Daoy (cell line): Measurements from ENCODE around the gene LITAF. TPM values are rescaled to one million over a fixed set of nuclear protein-coding genes. Genes with fewer than 3 reads are reported as not detected.
A peak's percentile ranks its signal among the peaks of the same experiment; 100 is the strongest.

Source experiments
- DNase-seq: peaks from one replicate; pipeline ENCODE4 v3.0.0-alpha.2; 2015; ENCODE audit warnings: low read depth
- total RNA-seq: library from RNA; depleted of rRNA; stranded (reverse); fragments of >200 nt; shearing (Covaris generic); gene quantifications from 2 replicates; pipeline ENCODE4 v1.2.3, GENCODE V29; 2014; rRNA removed

Gene LITAF
- total RNA-seq, result 22.9 and 33.4 TPM in 2 replicates

DNA sequence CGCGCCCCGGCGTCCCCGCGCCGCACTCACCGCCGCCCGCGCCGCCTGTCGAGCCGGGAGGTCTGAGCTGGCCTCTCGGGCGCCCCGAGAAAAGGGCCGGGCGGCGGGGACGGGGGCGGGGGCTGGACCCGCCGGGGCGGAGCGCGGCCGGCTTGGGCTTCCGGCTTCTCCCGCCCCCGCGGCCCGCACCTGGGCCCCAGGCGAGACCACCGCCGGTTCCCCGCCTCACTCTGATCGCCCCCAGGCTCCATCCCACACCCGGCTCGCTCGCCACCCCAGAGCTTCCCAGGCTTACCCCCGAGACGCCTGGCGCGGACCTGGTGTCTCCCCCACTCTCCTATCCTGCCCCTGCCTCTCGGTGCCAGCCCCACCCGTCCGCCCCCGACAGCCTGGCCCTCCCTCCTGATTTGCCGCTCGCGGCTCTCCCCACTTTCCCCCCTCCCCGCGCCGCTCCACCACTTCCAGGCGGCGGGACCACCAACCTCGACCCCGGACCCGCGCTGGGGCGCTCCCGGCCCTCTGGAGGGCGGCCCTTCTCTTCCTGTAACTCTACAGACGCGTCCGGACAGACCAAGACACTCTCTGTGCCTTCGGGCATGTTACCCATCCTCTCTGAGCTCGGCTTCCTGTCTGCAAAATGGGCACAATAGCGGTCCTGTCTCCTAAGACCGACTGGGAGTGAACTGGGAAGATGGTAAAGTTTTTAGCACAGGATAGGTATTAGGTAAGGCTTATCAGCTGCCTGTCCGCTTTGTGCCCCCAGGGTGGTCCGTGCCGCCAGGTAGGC lies at the start of gene LITAF:
Gene LITAF (minus strand): TSS at position 64 of the 787 bp plus-strand sequence. CDS start 30,189 bp downstream, outside the sequence.
- DNase-seq, result peak; percentile 64

DNA sequence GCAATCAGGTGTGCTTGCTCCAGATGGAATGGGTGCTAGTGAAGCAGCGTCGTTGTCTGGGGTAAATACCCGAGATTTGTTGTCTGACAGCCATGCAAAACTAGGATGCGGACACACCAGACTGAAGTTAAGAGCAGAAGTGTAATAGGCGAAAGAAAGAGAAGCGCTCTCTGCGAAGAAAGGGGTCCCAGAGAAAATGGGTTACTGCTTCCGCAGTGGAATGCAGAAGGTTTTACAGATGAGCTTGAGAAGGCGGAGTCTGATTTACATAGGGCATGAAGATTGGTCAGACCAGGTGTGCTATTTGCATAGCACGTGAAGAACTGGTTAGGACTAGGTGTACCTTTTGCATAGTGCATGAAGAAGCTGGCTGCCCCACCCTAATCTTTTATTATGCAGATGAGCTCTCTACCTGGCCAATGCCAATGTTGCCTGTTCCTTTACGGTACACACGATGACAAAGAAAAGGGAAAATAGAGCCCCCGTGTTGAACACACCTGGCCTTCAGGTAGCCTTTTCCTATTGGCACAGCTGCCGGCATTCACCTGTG lies 49.5 kb upstream of the LITAF start:
- no peak for DNase-seq

DNA sequence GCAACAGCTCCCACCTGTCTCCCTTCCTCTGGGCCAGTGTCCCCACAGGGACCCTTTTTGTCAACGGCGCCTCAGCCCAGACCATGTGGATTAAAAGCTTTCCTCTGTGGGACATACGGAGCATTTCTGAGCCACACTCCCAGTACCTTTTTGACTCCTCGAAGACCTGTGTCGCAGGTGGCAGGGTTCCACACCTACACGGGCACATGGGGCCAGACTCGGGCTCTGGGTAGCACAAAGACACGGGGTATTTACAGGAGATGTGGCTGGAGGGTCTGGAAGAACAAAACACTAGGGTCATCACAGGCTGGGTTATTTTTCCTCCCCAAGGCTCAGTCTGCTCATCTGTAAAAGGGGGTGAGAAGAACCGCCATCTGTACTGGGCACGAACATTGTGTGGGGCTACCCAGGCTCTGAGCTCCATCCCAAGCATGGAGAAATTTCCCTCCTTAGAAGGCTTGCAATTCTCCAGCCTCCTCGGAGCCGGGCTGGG lies 49.0 kb upstream of the LITAF start:
- no peak for DNase-seq

DNA sequence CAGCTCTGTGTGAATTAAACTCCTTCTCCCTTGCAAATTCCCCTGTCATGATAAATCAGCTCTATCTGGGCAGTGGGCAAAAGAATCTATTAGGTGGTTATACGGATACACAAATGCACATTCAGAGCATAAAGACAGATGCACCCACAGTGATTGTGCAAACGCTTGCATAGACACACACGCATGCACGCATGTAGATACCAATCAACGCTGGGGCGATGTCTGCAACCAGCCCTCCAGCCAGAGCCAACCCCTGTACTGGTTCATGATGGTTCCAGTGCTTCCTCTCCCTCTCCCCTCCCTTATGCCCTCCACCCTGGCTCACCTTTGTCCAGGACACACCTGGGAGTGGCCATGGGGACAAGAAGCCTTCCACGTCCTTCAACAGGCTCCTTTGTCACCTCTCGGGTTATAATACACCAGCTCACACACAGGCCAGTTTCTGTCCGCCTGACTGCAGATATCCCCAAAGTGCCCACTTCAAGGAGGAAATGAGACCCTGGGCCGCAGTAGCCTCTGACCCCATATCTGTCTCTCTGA lies 48.5 kb upstream of the LITAF start:
- no peak for DNase-seq

DNA sequence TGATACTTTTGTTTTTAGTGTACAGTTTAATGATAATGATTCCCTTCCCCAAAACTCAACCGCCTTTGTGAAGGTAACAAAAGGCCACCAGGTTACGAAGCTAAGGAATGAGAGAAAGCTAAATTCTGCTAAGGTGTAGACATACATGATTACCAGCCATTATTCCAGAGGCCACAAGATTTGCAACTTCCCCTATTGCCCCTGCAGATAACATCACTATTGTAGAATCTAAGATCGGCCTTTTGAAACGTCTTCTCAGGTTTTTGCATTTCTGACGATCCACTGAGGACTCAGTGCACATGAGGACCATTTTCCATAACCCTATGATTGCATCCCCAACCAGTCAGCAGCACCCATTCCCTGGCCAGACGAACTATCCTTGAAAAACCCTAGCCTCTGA lies 47.6 kb upstream of the LITAF start:
- no peak for DNase-seq

DNA sequence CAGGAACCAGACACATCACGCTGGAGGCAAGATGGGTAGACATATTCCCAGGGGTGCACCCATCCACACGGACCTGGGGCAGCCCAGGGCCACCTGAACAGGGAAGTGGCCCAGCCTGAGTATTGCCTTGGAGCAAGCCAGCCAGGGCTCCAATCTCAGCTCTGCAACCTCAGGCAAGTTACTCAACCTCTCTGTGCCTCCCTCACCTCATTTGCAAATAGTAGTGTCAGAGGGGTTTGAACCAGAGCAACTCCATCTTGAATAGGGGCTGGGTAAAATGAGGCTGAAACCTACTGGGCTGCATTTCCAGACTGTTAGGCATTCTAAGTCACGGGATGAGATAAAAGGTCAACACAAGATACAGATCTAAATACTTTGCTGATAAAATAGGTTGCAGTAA lies 46.4 kb upstream of the LITAF start:
- DNase-seq, result no peak

DNA sequence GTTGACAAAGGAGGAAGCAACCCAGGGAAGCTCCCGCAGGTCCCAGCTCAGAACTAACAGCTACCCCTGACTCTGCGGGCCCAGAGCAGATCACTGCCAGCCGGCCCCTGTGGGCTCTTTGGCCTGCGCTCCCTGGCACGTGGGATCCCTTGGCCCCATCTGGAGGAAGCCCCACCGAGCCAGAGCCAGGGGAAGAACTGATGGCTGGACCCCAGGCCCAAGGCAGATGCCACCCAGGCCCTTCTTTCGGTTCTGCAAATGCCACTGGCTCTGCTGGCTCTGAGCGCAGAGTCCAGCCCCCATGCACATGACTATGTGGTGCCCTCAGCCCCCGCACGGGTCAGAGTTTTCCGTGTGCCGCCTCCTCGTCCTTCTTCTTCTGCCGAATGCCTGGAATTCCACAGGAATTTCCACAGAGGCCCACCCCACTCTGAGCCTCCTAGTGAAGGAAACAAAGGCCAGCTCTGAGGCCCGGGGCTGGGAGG lies 45.8 kb upstream of the LITAF start:
- DNase-seq, result no peak

DNA sequence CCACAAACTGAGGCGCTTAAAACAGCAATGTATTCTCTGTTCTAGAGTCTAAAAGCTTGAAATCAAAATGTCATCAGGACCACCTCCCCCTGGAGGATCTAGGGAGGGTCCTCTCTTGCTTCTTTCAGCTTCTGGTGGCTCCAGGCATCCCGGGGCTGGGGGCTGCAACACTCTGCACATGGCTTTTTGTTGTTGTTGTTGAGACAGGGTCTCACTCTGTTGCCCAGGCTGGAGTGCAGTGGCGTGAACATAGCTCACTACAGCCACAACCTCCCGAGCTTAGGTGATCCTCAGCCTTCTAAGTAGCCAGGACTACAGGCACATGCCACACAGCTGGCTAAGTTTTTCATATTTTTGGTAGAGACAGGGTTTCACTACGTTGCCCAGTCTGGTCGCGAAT lies 44.5 kb upstream of the LITAF start:
- DNase-seq, result no peak

DNA sequence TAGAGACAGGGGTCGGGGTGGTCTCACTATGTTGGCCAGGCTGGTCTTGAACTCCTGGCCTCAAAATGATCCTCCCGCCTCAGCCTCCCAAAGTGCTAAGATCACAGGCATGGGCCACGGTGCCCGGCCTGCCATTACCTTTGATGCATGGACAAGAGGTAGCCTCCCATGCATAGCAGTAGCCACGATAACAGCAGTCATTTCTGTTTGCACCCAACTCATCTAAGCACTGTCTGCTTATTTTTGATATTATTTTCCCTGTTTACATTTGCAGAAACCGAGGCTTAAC lies 44.0 kb upstream of the LITAF start:
- DNase-seq, result no peak

DNA sequence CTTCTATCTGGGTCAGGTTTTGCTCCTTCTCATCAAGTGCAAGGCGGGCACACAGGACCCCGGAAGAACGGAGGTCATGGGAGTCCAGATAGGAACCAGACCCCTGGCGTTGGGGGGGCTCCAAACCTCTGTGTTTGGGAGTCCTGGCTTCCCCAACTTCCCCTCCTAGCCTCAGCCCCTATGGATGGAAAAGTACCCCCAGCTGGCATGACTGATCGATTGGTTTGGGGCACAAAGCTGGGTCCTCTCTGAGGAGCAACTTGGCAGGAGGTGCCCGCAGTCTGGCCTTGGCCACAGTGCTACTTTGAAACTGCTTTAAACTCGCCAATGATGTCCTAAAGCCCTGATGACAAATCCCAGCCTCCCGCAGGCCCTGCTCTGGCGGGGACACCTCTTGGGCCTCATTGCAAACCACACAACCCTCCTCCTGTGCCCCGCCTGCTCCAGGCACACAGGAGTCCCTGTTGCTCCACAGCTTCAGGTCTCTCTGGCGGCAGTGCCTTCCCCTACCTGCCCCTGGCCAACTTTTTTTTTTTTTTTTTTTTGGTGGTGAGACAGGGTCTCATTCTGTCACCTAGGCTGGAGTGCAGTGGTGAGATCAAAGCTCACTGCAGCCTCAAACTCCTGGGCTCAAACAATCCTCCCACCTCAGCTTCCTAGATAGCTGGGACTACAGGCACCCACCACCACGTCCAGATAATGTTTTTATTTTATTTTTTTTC lies 43.5 kb upstream of the LITAF start:
- DNase-seq, result no peak

DNA sequence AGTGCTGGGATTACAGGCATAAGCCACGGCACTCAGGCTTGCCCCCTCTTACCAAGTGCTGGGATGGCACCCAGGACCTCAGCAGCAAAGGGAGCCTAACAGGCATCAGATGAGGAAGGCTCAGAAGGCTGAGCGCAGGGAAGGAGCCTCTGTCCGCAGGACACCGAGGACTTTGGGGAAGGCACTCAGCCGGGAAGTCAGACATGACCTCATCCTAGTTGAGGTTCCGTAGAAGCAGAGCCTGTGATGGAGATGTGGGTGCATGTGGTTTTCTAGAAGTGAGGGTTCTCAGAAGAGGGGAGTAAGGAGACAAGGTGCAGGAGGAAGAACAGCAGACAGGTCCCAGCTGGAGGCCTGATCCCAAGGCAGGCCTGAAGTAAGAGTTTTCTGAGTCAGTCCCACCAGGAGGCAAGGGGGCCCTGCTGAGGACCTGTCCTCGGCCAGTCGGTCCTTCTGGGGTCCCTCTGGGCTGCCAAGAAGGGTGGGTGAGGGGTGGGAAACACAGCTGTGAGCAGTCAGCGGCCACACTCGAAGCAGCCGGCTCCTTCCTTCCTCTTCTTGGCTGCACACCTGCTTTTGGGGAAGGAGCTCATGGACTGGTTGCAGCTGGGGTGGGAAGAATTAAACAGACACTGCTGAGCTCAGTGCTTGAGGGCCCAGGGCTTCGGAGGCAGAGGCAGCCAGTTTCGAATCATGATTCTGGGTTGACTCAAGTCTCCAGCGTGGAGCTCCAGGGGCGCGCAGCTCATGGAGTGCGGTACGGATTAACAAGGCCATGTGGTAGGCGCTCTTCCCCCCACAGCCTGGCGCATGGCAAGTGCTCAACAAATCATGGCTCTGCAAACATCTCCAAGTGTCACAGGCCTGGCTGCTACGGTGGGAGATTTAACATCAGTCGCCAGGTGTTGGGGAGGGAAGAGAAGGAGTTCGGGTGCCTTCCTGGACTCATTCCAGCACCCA lies 42.6 kb upstream of the LITAF start:
- no peak for DNase-seq

DNA sequence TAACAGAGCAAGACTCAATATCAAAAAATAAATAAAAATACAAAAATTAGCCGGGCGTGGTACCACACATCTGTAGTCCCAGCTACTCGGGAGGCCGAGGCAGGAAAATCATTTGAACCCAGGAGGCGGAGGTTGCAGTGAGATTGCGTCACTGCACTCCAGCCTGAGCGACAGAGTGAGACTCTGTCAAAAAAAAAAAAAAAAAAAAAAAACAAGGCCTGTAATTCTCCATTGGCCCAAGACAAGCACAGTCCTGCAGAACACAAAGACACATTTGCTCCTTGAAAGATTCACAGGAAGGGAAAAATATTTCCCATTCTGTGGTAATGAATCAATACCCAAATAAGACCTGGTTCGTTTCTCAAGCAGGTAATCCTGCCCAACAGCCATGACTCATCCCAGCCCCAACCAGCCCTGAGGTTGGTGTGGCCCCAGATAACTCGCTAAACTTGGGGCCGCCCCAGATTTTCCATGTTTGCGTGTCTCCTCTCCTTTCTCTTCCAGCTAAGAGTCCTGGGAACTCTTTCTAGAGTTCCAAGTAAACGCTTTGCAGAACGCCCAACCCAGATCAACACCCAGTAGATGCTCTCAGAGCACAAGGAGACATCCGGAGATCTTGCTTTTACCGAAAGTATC lies 41.2 kb upstream of the LITAF start:
- DNase-seq, result peak; percentile 63

DNA sequence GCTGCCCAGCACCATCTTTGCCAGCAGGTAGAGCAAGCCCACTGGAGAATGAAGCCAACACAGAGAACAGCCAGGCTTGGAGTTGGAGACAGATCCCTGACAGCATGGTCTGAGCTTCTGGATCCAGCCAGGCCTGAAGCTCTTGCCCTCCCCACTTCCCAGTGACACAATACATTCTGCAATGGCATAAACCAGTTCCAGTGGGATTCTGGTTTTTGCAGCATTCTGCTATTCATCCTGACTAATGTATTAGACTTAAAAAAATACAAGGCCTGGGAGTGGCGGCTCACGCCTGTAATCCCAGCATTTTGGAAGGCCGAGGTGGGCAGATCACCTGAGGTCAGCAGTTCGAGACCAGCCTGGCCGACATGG lies 40.6 kb upstream of the LITAF start:
- no peak for DNase-seq

DNA sequence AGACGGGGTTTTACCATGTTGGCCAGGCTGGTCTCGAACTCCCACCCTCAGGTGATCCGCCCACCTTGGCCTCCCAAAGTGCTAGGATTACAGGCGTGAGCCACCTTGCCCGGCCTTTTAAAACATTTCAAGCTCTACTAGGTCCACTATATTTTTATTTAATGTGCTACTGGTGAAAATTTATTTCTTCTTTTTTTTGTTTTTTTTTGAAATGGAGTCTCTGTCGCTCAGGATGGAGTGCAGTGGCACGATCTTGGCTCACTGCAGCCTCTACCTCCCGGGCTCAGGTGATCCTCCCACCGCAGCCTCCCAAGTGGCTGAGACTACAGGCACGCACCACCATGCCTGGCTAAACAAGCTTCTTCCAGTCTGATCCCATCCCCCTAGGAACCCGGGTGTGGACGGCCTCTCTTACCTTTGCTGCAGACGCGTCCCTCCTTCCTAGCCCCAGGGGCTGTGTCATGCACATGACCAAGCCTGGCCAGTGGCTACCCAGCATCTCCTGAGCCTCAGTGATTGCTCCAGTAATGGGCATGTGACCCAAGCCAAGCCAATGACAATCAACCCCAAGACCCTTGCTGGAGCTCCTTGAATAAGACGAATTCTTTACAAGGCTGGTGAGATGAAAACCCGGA lies 40.1 kb upstream of the LITAF start:
- DNase-seq, result no peak

DNA sequence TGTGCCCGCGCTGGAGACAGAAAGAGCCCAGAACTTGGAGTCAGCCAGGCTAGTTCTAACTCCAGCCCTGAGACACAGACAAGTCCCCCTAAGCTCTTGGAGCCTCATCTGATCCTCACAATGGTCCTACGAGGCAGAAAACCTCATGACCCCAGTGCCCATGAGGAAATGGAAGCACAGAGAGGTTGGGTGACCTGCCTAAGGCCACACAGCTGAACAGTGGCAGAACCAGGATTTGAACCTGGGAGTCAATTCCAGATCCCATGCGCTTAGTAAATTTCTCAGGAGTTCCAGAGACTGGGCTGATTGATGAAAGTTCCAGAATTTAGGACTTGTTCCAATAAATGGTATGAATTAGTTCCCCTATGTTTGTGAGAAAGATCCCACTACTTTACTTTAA lies 39.0 kb upstream of the LITAF start:
- DNase-seq, result no peak

DNA sequence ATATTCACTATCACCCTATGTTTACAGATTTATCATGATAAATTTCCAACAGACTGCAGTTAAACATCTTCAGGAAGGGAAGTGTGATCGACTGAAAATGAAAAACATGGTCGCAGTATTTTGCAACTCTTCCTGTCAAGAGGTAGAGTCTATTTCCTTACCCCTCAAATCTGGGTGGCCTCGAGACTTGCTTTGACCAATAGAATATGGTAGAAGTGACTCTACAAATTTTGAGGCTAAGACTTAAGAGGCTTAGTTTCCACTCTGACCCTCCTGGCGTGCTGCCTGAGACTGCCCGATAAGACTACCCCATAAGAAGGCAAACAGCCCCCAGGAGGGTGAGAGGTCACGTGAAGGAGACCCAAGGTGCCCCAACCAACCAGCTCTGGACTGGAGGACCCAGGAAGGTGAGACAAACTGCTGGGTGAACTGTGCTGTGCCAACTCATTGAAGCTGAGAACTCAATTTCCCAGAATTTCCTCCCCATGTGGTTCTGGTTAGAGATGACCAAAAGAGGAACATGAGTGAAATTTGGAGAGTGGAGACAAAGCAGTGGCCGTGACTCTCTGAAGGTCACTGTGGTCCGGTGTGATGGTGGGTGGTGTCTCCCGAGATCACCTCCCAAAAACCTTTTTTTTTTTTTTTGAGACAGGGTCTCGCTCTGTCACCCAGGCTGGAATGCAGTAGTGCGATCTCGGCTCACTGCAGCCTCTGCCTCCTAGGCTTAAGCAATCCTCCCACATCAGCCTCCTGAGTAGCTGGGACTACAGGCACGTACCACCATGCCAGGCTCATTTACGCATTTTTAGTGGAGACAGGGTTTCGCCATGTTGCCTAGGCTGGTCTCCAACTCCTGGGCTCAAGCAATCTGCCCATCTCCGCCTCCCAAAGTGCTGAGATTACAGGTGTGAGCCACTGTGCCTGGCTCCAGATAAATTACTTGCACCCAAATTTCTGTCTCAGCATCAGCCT lies 38.2 kb upstream of the LITAF start:
- DNase-seq, result no peak

DNA sequence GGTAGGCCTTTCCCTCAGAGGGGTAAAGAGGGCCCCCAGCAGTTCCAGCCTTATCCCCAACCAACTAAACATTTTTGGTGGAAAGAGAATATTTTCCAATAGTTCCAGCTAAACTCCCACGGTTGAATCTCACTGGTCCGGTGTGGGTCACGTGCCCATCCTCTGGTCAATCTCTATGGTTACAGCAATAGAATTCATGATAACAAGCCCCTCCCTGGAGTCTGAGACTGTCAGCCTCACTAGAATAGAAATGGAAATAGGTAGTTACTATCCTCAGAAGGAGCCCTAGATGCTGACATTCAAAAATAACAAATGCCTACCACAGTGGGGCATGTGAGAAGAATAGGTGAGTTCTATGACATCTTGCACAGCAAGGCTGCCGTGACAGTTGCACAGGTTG lies 37.5 kb upstream of the LITAF start:
- DNase-seq, result no peak

DNA sequence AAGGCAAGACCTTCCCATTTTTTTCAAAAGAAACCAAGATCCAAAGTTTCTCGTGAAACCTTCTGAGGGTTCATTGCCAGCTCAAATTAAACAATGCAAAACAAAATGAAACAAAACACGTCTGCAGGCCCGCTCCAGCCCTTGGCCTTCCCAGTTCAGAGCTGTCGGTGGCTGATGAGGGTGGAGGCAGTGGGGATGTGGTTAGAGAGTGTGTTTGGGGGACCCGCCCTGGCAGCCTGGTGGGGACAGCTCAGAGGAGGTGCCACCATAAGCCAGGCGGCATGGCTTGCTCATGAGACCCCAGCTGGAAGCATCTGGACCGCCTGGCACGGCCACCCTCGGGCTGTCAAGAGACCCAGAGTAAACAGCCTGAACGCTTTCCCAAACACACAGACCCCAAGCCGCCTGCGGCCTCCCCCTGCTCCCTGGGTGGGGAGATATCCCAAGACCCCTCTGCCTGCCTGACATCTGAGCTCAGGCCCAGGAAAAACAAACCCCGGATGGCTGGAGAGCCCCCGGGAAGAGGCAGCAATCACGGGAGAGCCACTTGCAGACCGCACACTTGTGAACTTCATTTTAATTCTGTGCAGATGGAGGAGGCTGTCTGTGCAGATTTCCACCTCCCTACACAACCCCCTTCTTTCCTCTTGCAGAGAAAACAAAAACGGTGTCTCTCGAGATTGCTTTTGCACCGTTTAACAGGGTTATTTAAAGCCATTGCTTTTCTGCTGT lies 35.4 kb upstream of the LITAF start:
- DNase-seq, result no peak

DNA sequence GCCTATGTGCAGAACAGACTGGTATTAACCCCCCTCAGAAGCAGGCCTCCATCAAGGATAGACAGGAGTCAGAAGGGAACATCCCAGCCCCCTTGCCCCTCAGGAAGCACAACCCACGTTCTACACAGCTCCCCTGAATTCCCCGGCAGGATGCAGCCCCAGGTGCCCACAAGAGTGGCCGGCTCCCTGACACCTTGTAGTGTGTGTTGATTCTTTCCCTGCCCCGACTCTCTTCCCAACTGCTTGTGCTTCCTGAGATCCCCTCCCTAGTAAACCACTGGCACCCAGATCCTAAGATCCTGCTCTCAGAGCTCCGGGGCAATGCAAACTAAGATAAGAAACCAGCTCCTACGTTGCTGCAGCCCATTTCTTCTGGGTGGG lies 34.8 kb upstream of the LITAF start:
- DNase-seq, result no peak
